ENCODE measurements around the gene MAPK4.

GRCh38 chr18:50656396-50656795 lies 96.5 kb downstream of the MAPK4 start:
- TF ChIP-seq POLR2A (IDR thresholded peaks at IDR 0.05; ENCODE audit: low read depth, low read length) (no peak), RAD21 (IDR thresholded peaks at IDR 0.05; ENCODE audit: low read length) (no peak), MAFK (IDR thresholded peaks at IDR 0.05; ENCODE audit: low read depth, low read length) (no peak)
- TF ChIP-seq, protein P1, sequence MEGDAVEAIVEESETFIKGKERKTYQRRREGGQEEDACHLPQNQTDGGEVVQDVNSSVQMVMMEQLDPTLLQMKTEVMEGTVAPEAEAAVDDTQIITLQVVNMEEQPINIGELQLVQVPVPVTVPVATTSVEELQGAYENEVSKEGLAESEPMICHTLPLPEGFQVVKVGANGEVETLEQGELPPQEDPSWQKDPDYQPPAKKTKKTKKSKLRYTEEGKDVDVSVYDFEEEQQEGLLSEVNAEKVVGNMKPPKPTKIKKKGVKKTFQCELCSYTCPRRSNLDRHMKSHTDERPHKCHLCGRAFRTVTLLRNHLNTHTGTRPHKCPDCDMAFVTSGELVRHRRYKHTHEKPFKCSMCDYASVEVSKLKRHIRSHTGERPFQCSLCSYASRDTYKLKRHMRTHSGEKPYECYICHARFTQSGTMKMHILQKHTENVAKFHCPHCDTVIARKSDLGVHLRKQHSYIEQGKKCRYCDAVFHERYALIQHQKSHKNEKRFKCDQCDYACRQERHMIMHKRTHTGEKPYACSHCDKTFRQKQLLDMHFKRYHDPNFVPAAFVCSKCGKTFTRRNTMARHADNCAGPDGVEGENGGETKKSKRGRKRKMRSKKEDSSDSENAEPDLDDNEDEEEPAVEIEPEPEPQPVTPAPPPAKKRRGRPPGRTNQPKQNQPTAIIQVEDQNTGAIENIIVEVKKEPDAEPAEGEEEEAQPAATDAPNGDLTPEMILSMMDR (conservative IDR thresholded peaks at IDR 0.05; ENCODE audit: low read depth, low read length), result no peak
